WTC11 (cell line): ENCODE data around the gene SLC6A9. TPM values are rescaled to one million over a fixed set of nuclear protein-coding genes. Genes with fewer than 3 reads are reported as not detected.

ENCODE experiments used
- ATAC-seq: fragments of 200-7000 bp; cut with Tn5 transposase; 2 replicates; pipeline ENCODE4 v1.10.0; 2021; ENCODE audit warnings: mild to moderate bottlenecking, moderate library complexity
- CTCF ChIA-PET: fragments of 300-600 bp; sonication (Branson Sonifier 250); formaldehyde crosslinking; loops from one replicate; lab custom pipeline; 2021; ENCODE audit warnings: antibody characterized with exemption; lab: Charles Lee
- POLR2A ChIA-PET: fragments of 350-600 bp; sonication (Branson Sonifier 250); formaldehyde crosslinking; loops from one replicate; lab custom pipeline; 2021; ENCODE audit warnings: antibody characterized with exemption; lab: Charles Lee
- DNase-seq: peaks from one replicate; pipeline ENCODE4 v3.0.0; 2021; ENCODE audit warnings: low spot score
- H3K27ac Mint-ChIP-seq: 2 replicates; pipeline ENCODE4 v1.8.0; 2021; ENCODE audit warnings: mixed read lengths
- H3K27me3 Mint-ChIP-seq: 2 replicates; pipeline ENCODE4 v1.8.0; 2021; ENCODE audit warnings: low read depth, mild to moderate bottlenecking, moderate library complexity, mixed read lengths
- H3K36me3 Mint-ChIP-seq: 2 replicates; pipeline ENCODE4 v1.8.0; 2021; ENCODE audit warnings: mixed read lengths
- H3K4me1 Mint-ChIP-seq: 2 replicates; pipeline ENCODE4 v1.8.0; 2022; ENCODE audit warnings: mixed read lengths
- H3K4me3 Mint-ChIP-seq: 2 replicates; pipeline ENCODE4 v1.8.0; 2021; ENCODE audit warnings: mild to moderate bottlenecking, moderate library complexity, mixed read lengths
- H3K9me3 Mint-ChIP-seq: 2 replicates; pipeline ENCODE4 v1.8.0; 2021; ENCODE audit warnings: mixed read lengths
- ATF2 ChIP-seq: sonication (generic); formaldehyde crosslinking; IDR thresholded peaks from 2 replicates; pipeline ENCODE4 v1.8.1; 2022; ENCODE audit warnings: low read depth, missing genetic modification reagents, borderline replicate concordance
- CREB1 ChIP-seq: sonication (generic); formaldehyde crosslinking; IDR thresholded peaks from 2 replicates; pipeline ENCODE4 v1.8.0; 2023; ENCODE audit warnings: mild to moderate bottlenecking, missing genetic modification reagents
- CTCF ChIP-seq: fragments of 200-600 bp; IDR thresholded peaks from 2 replicates; pipeline ENCODE4 v1.8.0; 2022; ENCODE audit warnings: antibody characterized with exemption
- FOXK1 ChIP-seq: sonication (generic); formaldehyde crosslinking; IDR thresholded peaks from 2 replicates; pipeline ENCODE4 v1.8.0; 2022; ENCODE audit warnings: mild to moderate bottlenecking, moderate library complexity, missing genetic modification reagents
- FOXP4 ChIP-seq: sonication (generic); formaldehyde crosslinking; IDR thresholded peaks from 2 replicates; pipeline ENCODE4 v1.8.0; 2022; ENCODE audit warnings: mild to moderate bottlenecking, missing genetic modification reagents
- GABPB1 ChIP-seq: sonication (generic); formaldehyde crosslinking; IDR thresholded peaks from 2 replicates; pipeline ENCODE4 v1.8.1; 2023; ENCODE audit warnings: mild to moderate bottlenecking, missing genetic modification reagents
- GRHL2 ChIP-seq: fragments of 250-450 bp; sonication (Bioruptor Pico); IDR thresholded peaks from 2 replicates; pipeline ENCODE4 v1.8.0; 2022; ENCODE audit warnings: mild to moderate bottlenecking, moderate library complexity; ENCODE audit not compliant: insufficient replicate concordance, severe bottlenecking
- JUN ChIP-seq: sonication (generic); formaldehyde crosslinking; IDR thresholded peaks from 2 replicates; pipeline ENCODE4 v1.8.0; 2023; ENCODE audit warnings: mild to moderate bottlenecking, missing genetic modification reagents
- MYBL2 ChIP-seq: sonication (generic); formaldehyde crosslinking; IDR thresholded peaks from 2 replicates; pipeline ENCODE4 v1.8.1; 2023; ENCODE audit warnings: mild to moderate bottlenecking, moderate library complexity, missing genetic modification reagents
- NFE2L1 ChIP-seq: sonication (generic); formaldehyde crosslinking; IDR thresholded peaks from 2 replicates; pipeline ENCODE4 v1.8.1; 2023; ENCODE audit warnings: missing genetic modification reagents
- NR1H2 ChIP-seq: sonication (generic); formaldehyde crosslinking; IDR thresholded peaks from 2 replicates; pipeline ENCODE4 v1.9.0; 2021; ENCODE audit warnings: mild to moderate bottlenecking, moderate library complexity, missing genetic modification reagents
- NR3C1 ChIP-seq: sonication (generic); formaldehyde crosslinking; conservative IDR thresholded peaks from 2 replicates; pipeline ENCODE4 v1.8.1; 2023; ENCODE audit warnings: low read depth, mild to moderate bottlenecking, missing genetic modification reagents
- OVOL2 ChIP-seq: fragments of 250-450 bp; sonication (Bioruptor Pico); IDR thresholded peaks from 2 replicates; pipeline ENCODE4 v1.9.0; 2021; ENCODE audit warnings: mild to moderate bottlenecking, borderline replicate concordance
- TP53 ChIP-seq: sonication (generic); formaldehyde crosslinking; IDR thresholded peaks from 2 replicates; pipeline ENCODE4 v1.8.1; 2023; ENCODE audit warnings: mild to moderate bottlenecking, missing genetic modification reagents
- ZNF219 ChIP-seq: sonication (generic); formaldehyde crosslinking; IDR thresholded peaks from 2 replicates; pipeline ENCODE4 v1.8.0; 2023; ENCODE audit warnings: missing genetic modification reagents, mild to moderate bottlenecking, borderline replicate concordance
- ZNF317 ChIP-seq: sonication (generic); formaldehyde crosslinking; IDR thresholded peaks from 2 replicates; pipeline ENCODE4 v1.8.1; 2023; ENCODE audit warnings: low read depth, mild to moderate bottlenecking, moderate library complexity, missing genetic modification reagents, borderline replicate concordance
- ZNF416 ChIP-seq: fragments of 250-450 bp; sonication (Bioruptor Pico); IDR thresholded peaks from 2 replicates; pipeline ENCODE4 v1.9.0; 2021; ENCODE audit warnings: mild to moderate bottlenecking, inconsistent platforms
- total RNA-seq: library from RNA; stranded (reverse); gene quantifications from 3 replicates; pipeline ENCODE4 v1.2.3, GENCODE V29; 2021
- TF ChIP-seq, protein P1 (sequence below): sonication (generic); formaldehyde crosslinking; IDR thresholded peaks from 2 replicates; pipeline ENCODE4 v1.8.1; 2023; ENCODE audit warnings: mild to moderate bottlenecking, missing genetic modification reagents, moderate library complexity
- TF ChIP-seq, protein P2 (sequence below): fragments of 250-450 bp; sonication (Bioruptor Pico); IDR thresholded peaks from 2 replicates; pipeline ENCODE4 v2.1.2; 2022; ENCODE audit warnings: mild to moderate bottlenecking, moderate library complexity
- TF ChIP-seq, protein P3 (sequence below): sonication (generic); formaldehyde crosslinking; conservative IDR thresholded peaks from 2 replicates; pipeline ENCODE4 v1.8.1; 2022; ENCODE audit warnings: mild to moderate bottlenecking, missing genetic modification reagents
- TF ChIP-seq, protein P4 (sequence below): sonication (generic); formaldehyde crosslinking; IDR thresholded peaks from 2 replicates; pipeline ENCODE4 v1.8.1; 2022; ENCODE audit warnings: mild to moderate bottlenecking, moderate library complexity, missing genetic modification reagents

Gene SLC6A9
- total RNA-seq, 1 experiment from 2014 or later = 14.4 TPM

DNA sequence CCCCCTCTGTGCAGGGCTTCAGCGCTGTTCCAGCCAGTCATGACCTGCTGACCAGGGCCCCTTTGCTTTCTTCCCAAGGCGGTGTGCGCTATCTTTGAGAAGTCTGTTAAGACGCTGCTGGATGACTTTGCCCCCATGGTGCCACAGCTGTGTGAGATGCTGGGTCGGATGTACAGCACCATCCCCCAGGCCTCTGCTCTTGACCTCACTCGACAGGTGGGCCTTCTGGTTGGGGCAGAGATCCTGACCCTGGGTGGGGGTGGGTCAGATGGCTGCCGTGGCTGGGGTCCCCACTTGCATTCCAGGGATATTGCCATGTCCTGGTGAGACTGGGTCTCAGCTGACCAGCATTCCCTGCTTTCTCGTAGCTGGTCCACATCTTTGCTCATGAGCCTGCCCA, 70.5 kb downstream of the SLC6A9 start (continued):
- TF ChIP-seq, protein P1, sequence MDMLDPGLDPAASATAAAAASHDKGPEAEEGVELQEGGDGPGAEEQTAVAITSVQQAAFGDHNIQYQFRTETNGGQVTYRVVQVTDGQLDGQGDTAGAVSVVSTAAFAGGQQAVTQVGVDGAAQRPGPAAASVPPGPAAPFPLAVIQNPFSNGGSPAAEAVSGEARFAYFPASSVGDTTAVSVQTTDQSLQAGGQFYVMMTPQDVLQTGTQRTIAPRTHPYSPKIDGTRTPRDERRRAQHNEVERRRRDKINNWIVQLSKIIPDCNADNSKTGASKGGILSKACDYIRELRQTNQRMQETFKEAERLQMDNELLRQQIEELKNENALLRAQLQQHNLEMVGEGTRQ (CRISPR knock-in tag) = no peak

GRCh38 chr1:43958351-43959255, 72.7 kb downstream of the SLC6A9 start:
- Mint-ChIP-seq H3K4me1 (peaks cover 2% of the 10 kb centered on the region), H3K27me3 (no peaks in the 10 kb centered on the region), H3K9me3 (no peaks in the 10 kb centered on the region), H3K27ac (no peak overlapping the region), H3K4me3 (no peak overlapping the region), H3K36me3 (peaks cover 8% of the 10 kb centered on the region; the same call in 1 of the 2 replicates)
- ChIA-PET POLR2A (no interaction called here), CTCF (interaction anchor here (1.2 to 1.6 kb wide), 3 partner anchors 11 to 22 kb away, joined by 3 read pairs; partner anchors contain the start of gene DPH2)
- DNase-seq = no peak
- TF ChIP-seq GRHL2 (CRISPR knock-in tag) (no peak), NR1H2 (CRISPR knock-in tag) (no peak), ZNF317 (CRISPR knock-in tag) (no peak), ZNF219 (CRISPR knock-in tag) (no peak), FOXK1 (CRISPR knock-in tag) (no peak), CTCF (no peak), MYBL2 (CRISPR knock-in tag) (no peak), TP53 (no peak)
- TF ChIP-seq, protein P2, sequence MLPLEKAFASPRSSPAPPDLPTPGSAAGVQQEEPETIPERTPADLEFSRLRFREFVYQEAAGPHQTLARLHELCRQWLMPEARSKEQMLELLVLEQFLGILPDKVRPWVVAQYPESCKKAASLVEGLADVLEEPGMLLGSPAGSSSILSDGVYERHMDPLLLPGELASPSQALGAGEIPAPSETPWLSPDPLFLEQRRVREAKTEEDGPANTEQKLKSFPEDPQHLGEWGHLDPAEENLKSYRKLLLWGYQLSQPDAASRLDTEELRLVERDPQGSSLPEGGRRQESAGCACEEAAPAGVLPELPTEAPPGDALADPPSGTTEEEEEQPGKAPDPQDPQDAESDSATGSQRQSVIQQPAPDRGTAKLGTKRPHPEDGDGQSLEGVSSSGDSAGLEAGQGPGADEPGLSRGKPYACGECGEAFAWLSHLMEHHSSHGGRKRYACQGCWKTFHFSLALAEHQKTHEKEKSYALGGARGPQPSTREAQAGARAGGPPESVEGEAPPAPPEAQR (CRISPR knock-in tag) = no peak
- TF ChIP-seq, protein P3, sequence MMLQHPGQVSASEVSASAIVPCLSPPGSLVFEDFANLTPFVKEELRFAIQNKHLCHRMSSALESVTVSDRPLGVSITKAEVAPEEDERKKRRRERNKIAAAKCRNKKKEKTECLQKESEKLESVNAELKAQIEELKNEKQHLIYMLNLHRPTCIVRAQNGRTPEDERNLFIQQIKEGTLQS (CRISPR knock-in tag) = no peak
- ATAC-seq = no peak

- Mint-ChIP-seq H3K4me1 (peaks cover 12% of the 10 kb centered on the region), H3K27ac (no peak overlapping the region), H3K36me3 (peaks cover 8% of the 10 kb centered on the region; the same call in 1 of the 2 replicates), H3K4me3 (no peak overlapping the region), H3K27me3 (no peaks in the 10 kb centered on the region), H3K9me3 (no peaks in the 10 kb centered on the region)
- CTCF ChIA-PET = interaction anchor here (1.3 to 1.6 kb wide), 3 partner anchors 10 to 23 kb away, joined by 3 read pairs; no protein-coding TSS in a partner anchor
- ATAC-seq (no peak), DNase-seq (no peak)
- POLR2A ChIA-PET = no interaction called here
- TF ChIP-seq ZNF416 (CRISPR knock-in tag) (no peak), NFE2L1 (CRISPR knock-in tag) (no peak), FOXP4 (CRISPR knock-in tag) (no peak), CREB1 (CRISPR knock-in tag) (no peak), JUN (CRISPR knock-in tag) (no peak), OVOL2 (CRISPR knock-in tag) (no peak), ATF2 (CRISPR knock-in tag) (no peak), NR3C1 (CRISPR knock-in tag) (no peak), GABPB1 (CRISPR knock-in tag) (no peak)
- TF ChIP-seq, protein P2 (CRISPR knock-in tag) = no peak
- TF ChIP-seq, protein P4, sequence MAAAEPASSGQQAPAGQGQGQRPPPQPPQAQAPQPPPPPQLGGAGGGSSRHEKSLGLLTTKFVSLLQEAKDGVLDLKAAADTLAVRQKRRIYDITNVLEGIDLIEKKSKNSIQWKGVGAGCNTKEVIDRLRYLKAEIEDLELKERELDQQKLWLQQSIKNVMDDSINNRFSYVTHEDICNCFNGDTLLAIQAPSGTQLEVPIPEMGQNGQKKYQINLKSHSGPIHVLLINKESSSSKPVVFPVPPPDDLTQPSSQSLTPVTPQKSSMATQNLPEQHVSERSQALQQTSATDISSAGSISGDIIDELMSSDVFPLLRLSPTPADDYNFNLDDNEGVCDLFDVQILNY (CRISPR knock-in tag) = no peak
Observed at GRCh38 chr1:43957407-43958040, 73.7 kb downstream of the SLC6A9 start.
